ENCODE results near the gene DCST2. TPM values are rescaled to one million over a fixed set of nuclear protein-coding genes. Genes with fewer than 3 reads are reported as not detected.

DCST2 gene
- total RNA-seq, 4 donors from 2014 or later, result 3.8 to 11.5 (median 6.3) TPM

DNA sequence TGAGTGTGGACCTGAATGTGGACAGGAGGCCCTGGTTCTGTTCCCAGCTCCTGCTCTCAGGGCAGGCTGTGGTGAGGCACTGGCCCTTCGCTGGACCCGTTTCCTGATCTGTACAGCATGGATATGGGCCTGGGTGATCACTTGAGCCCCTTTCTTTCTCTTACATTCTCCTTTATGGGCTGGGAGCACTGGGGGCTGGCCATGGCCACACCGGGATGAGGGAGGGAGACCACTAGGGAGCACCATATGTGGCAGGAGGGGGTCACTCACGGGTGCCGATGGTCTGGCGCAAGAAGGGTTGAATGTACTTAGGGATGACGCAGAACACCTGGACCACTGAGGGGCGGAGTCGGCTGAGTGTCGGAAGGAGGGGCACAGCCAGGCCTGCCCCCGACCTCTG, 2.7 kb downstream of the DCST2 start:
- intact Hi-C loops (cut with DNase I; ENCODE audit: low total_unique reads), result no loop called here
- TF ChIP-seq, protein P1, sequence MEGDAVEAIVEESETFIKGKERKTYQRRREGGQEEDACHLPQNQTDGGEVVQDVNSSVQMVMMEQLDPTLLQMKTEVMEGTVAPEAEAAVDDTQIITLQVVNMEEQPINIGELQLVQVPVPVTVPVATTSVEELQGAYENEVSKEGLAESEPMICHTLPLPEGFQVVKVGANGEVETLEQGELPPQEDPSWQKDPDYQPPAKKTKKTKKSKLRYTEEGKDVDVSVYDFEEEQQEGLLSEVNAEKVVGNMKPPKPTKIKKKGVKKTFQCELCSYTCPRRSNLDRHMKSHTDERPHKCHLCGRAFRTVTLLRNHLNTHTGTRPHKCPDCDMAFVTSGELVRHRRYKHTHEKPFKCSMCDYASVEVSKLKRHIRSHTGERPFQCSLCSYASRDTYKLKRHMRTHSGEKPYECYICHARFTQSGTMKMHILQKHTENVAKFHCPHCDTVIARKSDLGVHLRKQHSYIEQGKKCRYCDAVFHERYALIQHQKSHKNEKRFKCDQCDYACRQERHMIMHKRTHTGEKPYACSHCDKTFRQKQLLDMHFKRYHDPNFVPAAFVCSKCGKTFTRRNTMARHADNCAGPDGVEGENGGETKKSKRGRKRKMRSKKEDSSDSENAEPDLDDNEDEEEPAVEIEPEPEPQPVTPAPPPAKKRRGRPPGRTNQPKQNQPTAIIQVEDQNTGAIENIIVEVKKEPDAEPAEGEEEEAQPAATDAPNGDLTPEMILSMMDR (IDR thresholded peaks at IDR 0.05), result no peak
- no peak for TF ChIP-seq POLR2A (IDR thresholded peaks at IDR 0.05)
- 85 to 91% methylated on average over 11 of the region's 11 CpGs for WGBS, 2 donors
- no peak for DNase-seq (ENCODE audit: low spot score in 2 of 2)
- H3K4me3 ChIP-seq (ENCODE audit: low read depth, poor library complexity, severe bottlenecking), result no peak overlapping the region

DNA sequence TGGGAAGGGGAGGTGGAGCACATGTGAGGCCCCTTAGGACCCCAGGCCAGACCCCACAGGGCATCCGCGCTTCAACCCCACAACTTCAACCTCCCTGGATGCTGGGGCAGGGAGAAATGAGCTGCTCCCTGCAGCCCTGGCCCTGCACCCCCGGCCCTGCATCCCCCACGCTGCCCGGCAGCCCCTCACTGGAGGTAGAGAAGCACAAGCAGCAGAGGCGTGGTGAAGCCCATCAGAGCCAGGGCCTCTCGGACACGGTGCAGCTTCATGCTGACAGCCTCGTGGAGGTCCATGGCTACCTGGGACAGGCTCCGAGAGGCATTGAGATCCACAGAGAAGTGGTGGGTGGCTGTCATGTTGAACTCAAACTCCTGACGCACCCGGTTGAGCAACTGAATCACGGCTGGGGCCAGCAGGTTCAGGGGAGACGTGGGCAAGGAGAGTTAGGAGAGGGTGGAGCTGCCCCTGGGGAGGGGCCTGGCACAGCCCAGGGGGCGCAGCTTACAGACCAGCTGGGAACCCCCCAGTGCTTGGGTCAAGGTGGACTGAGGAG, 3.3 kb downstream of the DCST2 start:
- 84 to 88% methylated on average over 15 of the region's 15 CpGs for WGBS, 2 donors
- no peak overlapping the region for H3K4me3 ChIP-seq (ENCODE audit: low read depth, poor library complexity, severe bottlenecking)
- TF ChIP-seq, protein P1 (IDR thresholded peaks at IDR 0.05), result no peak
- no peak for TF ChIP-seq POLR2A (IDR thresholded peaks at IDR 0.05)
- DNase-seq (ENCODE audit: low spot score in 2 of 2), result no peak
- intact Hi-C loops (cut with DNase I; ENCODE audit: low total_unique reads), result no loop called here

DNA sequence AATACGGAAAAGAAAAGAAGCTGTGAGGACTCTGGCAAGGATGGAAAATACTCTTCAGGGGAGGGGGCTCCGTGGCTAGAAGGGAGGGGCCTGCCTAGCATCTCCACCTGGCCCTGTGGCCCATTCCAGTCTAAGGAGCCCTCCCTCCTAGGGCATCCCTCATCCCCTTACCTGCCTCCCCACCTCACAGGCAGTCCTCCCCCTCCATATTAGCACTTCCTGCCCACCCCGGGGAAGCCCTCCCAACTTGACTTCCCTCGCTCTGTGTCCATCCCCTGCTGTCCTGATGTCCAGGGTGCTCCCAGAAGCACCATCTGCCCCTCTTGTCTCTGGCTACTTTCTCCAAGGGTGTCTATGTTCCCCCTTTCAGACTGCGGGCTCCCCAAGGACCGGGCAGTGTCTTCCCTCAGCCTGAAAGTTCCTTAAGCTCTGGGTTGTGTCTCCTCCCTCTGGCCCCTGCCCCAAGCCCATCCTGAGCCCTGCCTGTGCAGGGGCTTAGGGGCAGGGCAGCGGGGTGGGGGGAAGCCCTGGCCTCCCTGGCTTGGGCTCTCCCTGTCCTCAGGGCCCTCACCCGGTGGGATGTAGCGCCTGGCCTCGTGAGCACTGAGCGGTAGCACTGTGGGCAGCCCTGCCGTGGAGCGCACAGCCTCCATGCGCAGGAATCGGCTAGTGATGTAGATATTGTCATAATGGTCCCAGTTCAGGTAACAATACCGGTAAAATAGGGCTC, 3.9 kb downstream of the DCST2 start:
- no peak overlapping the region for H3K4me3 ChIP-seq (ENCODE audit: low read depth, poor library complexity, severe bottlenecking)
- 78 to 82% methylated on average over 12 to 15 of the region's 16 CpGs for WGBS, 2 donors
- intact Hi-C loops (cut with DNase I; ENCODE audit: low total_unique reads), result no loop called here

DNA sequence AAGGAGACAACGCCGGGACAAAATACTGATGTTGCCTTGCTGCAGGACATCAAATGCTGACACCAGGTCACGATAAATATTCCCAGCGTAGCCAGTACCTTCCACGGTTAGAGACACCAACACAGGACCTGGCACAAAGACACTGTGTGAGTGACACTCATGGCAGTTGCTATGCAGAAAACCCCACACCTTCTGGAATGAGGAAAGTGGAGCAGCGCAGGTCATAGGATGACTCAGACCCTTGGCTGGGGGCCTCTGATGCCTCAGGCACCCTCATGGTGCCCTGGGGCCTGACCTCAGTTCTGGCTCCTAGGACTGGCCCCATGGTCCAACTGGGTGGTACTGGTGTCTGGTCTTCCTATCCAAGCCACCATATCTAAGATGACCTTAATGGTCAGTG, 7.0 kb downstream of the DCST2 start:
- intact Hi-C loops (cut with DNase I; ENCODE audit: low total_unique reads), result no loop called here

More for the DNA sequence above, 3.9 kb downstream of the DCST2 start:
- no peak for DNase-seq (ENCODE audit: low spot score in 2 of 2)
- TF ChIP-seq, protein P1 (IDR thresholded peaks at IDR 0.05), result no peak
- TF ChIP-seq POLR2A (IDR thresholded peaks at IDR 0.05), result no peak

DNA sequence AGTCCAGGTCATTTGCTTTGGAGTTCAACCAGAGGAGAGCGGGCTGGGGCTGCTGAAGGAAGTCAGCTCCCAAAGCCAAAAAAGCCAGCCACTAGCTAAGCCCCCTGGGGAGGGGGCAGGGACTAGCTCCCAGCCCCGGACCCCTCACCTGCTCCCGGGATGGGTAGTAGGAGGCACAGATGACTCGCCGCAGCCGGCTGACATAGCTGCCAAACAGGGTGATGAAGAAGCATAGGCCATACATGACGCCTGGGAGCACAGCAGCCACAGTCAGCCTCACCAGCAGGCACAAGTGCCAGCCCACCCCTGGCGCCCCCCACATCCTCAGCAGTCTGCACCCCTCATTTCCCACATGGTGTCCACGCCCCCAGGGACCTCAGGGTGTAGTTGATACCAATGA, 7.4 kb downstream of the DCST2 start:
- DNase-seq (ENCODE audit: low spot score in 2 of 2), result no peak
- TF ChIP-seq, protein P1 (IDR thresholded peaks at IDR 0.05), result no peak
- TF ChIP-seq POLR2A (IDR thresholded peaks at IDR 0.05), result no peak
- intact Hi-C loops (cut with DNase I; ENCODE audit: low total_unique reads), result no loop called here
- H3K4me3 ChIP-seq (ENCODE audit: low read depth, poor library complexity, severe bottlenecking), result no peak overlapping the region
- WGBS, 2 donors, result 63 to 70% methylated on average over 9 of the region's 9 CpGs

More for the DNA sequence above, 7.0 kb downstream of the DCST2 start:
- no peak for DNase-seq (ENCODE audit: low spot score in 2 of 2)
- WGBS, 2 donors, result 76 to 80% methylated on average over 6 of the region's 6 CpGs
- H3K4me3 ChIP-seq (ENCODE audit: low read depth, poor library complexity, severe bottlenecking), result no peak overlapping the region
- TF ChIP-seq, protein P1 (IDR thresholded peaks at IDR 0.05), result no peak
- TF ChIP-seq POLR2A (IDR thresholded peaks at IDR 0.05), result no peak

Measured in lower leg skin (tissue), 4 donors.